HepG2 (cell line): ENCODE results near the gene HNRNPL. TPM values are rescaled to one million over a fixed set of nuclear protein-coding genes. Genes with fewer than 3 reads are reported as not detected.

ENCODE experiments used
- ATAC-seq: fragments of 200-7000 bp; cut with Tn5 transposase; 3 replicates; pipeline ENCODE4 v1.9.1; 2020; ENCODE audit warnings: mild to moderate bottlenecking, moderate library complexity
- BruUV-seq: library from RNA; stranded (reverse); fragments of 400-500 nt; replicated peaks from 2 replicates; lab custom pipeline; 2021; lab: Mats Ljungman, UMichigan
- CTCF ChIA-PET: fragments of 300-600 bp; formaldehyde crosslinking; extraction: SDS; loops from one replicate; lab custom pipeline; 2021; ENCODE audit warnings: low total read pairs, inconsistent platforms, low intra/inter-chr PET ratio; lab: Yijun Ruan, JAX
- POLR2A ChIA-PET: fragments of 350-600 bp; sonication (Branson Sonifier 250); formaldehyde crosslinking; loops from one replicate; lab custom pipeline; 2020; ENCODE audit warnings: antibody characterized with exemption, inconsistent platforms; lab: Yijun Ruan, JAX
- DNase-seq: peaks from one replicate; pipeline ENCODE4 v3.0.0-alpha.2; 2015; ENCODE audit warnings: low spot score
- FAIRE-seq: peaks from 3 replicates; lab custom pipeline; 2011; peaks lifted over from hg19 to GRCh38; lab: Jason Lieb, UNC
- H2AFZ ChIP-seq: one replicate; pipeline ENCODE4 v1.6.1; 2011; ENCODE audit warnings: low read length, inconsistent platforms
- H3K27ac ChIP-seq: fragments of 300-600 bp; 3 replicates; pipeline ENCODE4 v1.8.0; 2011; ENCODE audit warnings: mixed run types, mild to moderate bottlenecking, mixed read lengths, low read length, inconsistent platforms; ENCODE audit not compliant: insufficient read depth; ENCODE audit errors: extremely low read length
- H3K27me3 ChIP-seq, 2 experiments: fragments of 200-600 bp in 1 of 2; 2 replicates in 1 of 2; 3 replicates in 1 of 2; pipeline versions ENCODE4 v1.6.0 to v1.8.0; 2011; ENCODE audit warnings: low read length in 2 of 2, mild to moderate bottlenecking in 2 of 2, moderate library complexity in 2 of 2, inconsistent platforms in 1 of 2; ENCODE audit not compliant: insufficient read depth in 2 of 2, control insufficient read depth in 1 of 2
- H3K36me3 ChIP-seq, 2 experiments: fragments of 200-600 bp in 1 of 2; replicated peaks in 1 of 2; 2 replicates in 1 of 2; 3 replicates in 1 of 2; pipeline versions ENCODE4 v1.5.1 to v1.8.0; 2011; ENCODE audit warnings: low read length in 2 of 2, inconsistent platforms in 1 of 2; ENCODE audit not compliant: insufficient read depth in 2 of 2, control insufficient read depth in 1 of 2
- H3K4me1 ChIP-seq: 2 replicates; pipeline ENCODE4 v1.5.1; 2012; ENCODE audit warnings: low read length, inconsistent platforms; ENCODE audit not compliant: insufficient read depth
- H3K4me2 ChIP-seq: 2 replicates; pipeline ENCODE4 v1.6.0; 2011; ENCODE audit warnings: low read depth, low read length, inconsistent platforms
- H3K4me3 ChIP-seq, 3 experiments: fragments of 200-600 bp in 1 of 3; sonication (generic), shearing (Covaris generic) in 1 of 3; replicated peaks in 1 of 3; 2 replicates each; pipeline ENCODE4 v1.5.1; 2011 to 2016; ENCODE audit warnings: low read length in 3 of 3, inconsistent platforms in 2 of 3, low read depth in 2 of 3, mild to moderate bottlenecking in 2 of 3, control low read depth in 1 of 3, mixed read lengths in 1 of 3; ENCODE audit not compliant: insufficient read depth in 1 of 3
- H3K79me2 ChIP-seq: one replicate; pipeline ENCODE4 v1.6.1; 2011; ENCODE audit warnings: low read length, inconsistent platforms; ENCODE audit not compliant: insufficient read depth
- H3K9ac ChIP-seq: 2 replicates; pipeline ENCODE4 v1.6.0; 2011; ENCODE audit warnings: mild to moderate bottlenecking, low read depth, low read length, inconsistent platforms; ENCODE audit not compliant: insufficient read depth
- H3K9me3 ChIP-seq: 2 replicates; pipeline ENCODE4 v1.5.1; 2012; ENCODE audit warnings: mild to moderate bottlenecking, low read length
- H4K20me1 ChIP-seq: 2 replicates; pipeline ENCODE4 v1.6.0; 2011; ENCODE audit warnings: inconsistent platforms, mild to moderate bottlenecking, low read length, moderate library complexity; ENCODE audit not compliant: insufficient read depth
- GPN1 ChIP-seq: sonication (generic); formaldehyde crosslinking; IDR thresholded peaks from 2 replicates; pipeline ENCODE4 v1.5.1; 2020; ENCODE audit warnings: missing genetic modification reagents, borderline replicate concordance
- HDAC2 ChIP-seq: sonication (generic); formaldehyde crosslinking; IDR thresholded peaks from 2 replicates; pipeline ENCODE4 v1.4.0; 2020; ENCODE audit warnings: missing genetic modification reagents
- SKI ChIP-seq: fragments of 450-650 bp; IDR thresholded peaks from one replicate; pipeline ENCODE4 v1.6.1; 2018; ENCODE audit warnings: mild to moderate bottlenecking; ENCODE audit not compliant: partially characterized antibody
- SMARCE1 ChIP-seq: fragments of 450-650 bp; IDR thresholded peaks from 2 replicates; pipeline ENCODE4 v1.6.1; 2017; ENCODE audit warnings: borderline replicate concordance
- ZNF260 ChIP-seq: sonication (generic); formaldehyde crosslinking; IDR thresholded peaks from 2 replicates; pipeline ENCODE4 v1.4.0; 2020; ENCODE audit warnings: missing genetic modification reagents, low read depth, mild to moderate bottlenecking, borderline replicate concordance
- ZNF547 ChIP-seq: sonication (generic); formaldehyde crosslinking; IDR thresholded peaks from 2 replicates; pipeline ENCODE4 v1.5.1; 2020; ENCODE audit warnings: mild to moderate bottlenecking, missing genetic modification reagents
- ZNF567 ChIP-seq: sonication (generic); formaldehyde crosslinking; IDR thresholded peaks from 2 replicates; pipeline ENCODE4 v1.8.1; 2023; ENCODE audit warnings: mild to moderate bottlenecking, missing genetic modification reagents, borderline replicate concordance
- WGBS: methylation state at CpG from one replicate; pipeline ENCODE4 v1.1.6; 2017; ENCODE audit warnings: low lambda C conversion rate; 5-methylcytosine and 5-hydroxymethylcytosine counted together
- in situ Hi-C: cut with HindIII; loops from 2 replicates; pipeline ENCODE4 v1.10.0; 2017; ENCODE audit warnings: low pct_unique_long_range_greater_than_20kb; ENCODE audit not compliant: extremely low pct_ligation_motif_present
- intact Hi-C: fragments of 100-400 bp; cut with micrococcal nuclease; formaldehyde crosslinking; loops from one replicate; pipeline ENCODE4 v1.10.0; 2022; ENCODE audit not compliant: unreplicated experiment
- polyA plus RNA-seq, 8 experiments: library from polyadenylated mRNA; depleted of rRNA in 3 of 8; stranded (reverse) in 7 of 8; unstranded in 1 of 8; fragments of >200 nt; fragmentation: Illumina TruSeq in 4 of 8; extraction: Trizol in 4 of 8; gene quantifications; 2 replicates each; pipeline versions ENCODE4 v1.2.1 to v1.2.3, GENCODE V29; 2011 to 2016; ENCODE audit warnings: low read depth in 4 of 8, missing spikeins in 1 of 8, mixed read lengths in 1 of 8; ENCODE audit not compliant: insufficient read depth in 1 of 8
- total RNA-seq, 5 experiments: library from RNA; depleted of rRNA; stranded (reverse); fragments of >200 nt; fragmentation: Illumina TruSeq; extraction: Trizol; gene quantifications; 2 replicates each; pipeline ENCODE4 v1.2.3, GENCODE V29; 2016; ENCODE audit warnings: low read depth in 1 of 5
- TF ChIP-seq, protein P1 (sequence below): sonication (generic); formaldehyde crosslinking; IDR thresholded peaks from 2 replicates; pipeline ENCODE4 v1.5.0; 2020; ENCODE audit warnings: mild to moderate bottlenecking, missing genetic modification reagents, moderate library complexity

HNRNPL gene
- total and polyA plus RNA-seq, 2 of the 13 experiments (the other 11 are each of a cell fraction or from before 2014, with no cell fraction given): 156 to 278 TPM

GRCh38 chr19:38806371-38806770 lies 43.4 kb downstream of the HNRNPL start:
- no peaks in the 10 kb centered on the region for H3K27me3 ChIP-seq
- no peaks in the 10 kb centered on the region for H3K79me2 ChIP-seq
- H3K4me2 ChIP-seq: no peak overlapping the region
- ChIA-PET POLR2A (interaction anchor here (1.6 kb wide), 1 partner anchor 13 kb away, joined by 4 read pairs; no protein-coding TSS in a partner anchor), CTCF (interaction anchor here (0.7 kb wide), 1 partner anchor 76 kb away, joined by 5 read pairs; no protein-coding TSS in a partner anchor)
- no peak for DNase-seq
- H3K4me3 ChIP-seq: no peak overlapping the region
- in situ Hi-C loops: no loop called here
- H3K9ac ChIP-seq: no peak overlapping the region
- peak; percentile 55; the same call in 2 of the 3 replicates for ATAC-seq
- 95% methylated on average over 6 of the region's 6 CpGs for WGBS
- no peak overlapping the region for H2AFZ ChIP-seq
- FAIRE-seq: no peak
- H3K27ac ChIP-seq: no peak overlapping the region
- no peaks in the 10 kb centered on the region for H4K20me1 ChIP-seq
- no peak for TF ChIP-seq SMARCE1
- TF ChIP-seq ZNF260: no peak
- no peak for TF ChIP-seq SKI
- TF ChIP-seq ZNF547 (CRISPR knock-in tag): no peak
- no peak for TF ChIP-seq ZNF567 (CRISPR knock-in tag)
- no peak for TF ChIP-seq GPN1
- TF ChIP-seq HDAC2 (CRISPR knock-in tag): no peak
- TF ChIP-seq, protein P1, sequence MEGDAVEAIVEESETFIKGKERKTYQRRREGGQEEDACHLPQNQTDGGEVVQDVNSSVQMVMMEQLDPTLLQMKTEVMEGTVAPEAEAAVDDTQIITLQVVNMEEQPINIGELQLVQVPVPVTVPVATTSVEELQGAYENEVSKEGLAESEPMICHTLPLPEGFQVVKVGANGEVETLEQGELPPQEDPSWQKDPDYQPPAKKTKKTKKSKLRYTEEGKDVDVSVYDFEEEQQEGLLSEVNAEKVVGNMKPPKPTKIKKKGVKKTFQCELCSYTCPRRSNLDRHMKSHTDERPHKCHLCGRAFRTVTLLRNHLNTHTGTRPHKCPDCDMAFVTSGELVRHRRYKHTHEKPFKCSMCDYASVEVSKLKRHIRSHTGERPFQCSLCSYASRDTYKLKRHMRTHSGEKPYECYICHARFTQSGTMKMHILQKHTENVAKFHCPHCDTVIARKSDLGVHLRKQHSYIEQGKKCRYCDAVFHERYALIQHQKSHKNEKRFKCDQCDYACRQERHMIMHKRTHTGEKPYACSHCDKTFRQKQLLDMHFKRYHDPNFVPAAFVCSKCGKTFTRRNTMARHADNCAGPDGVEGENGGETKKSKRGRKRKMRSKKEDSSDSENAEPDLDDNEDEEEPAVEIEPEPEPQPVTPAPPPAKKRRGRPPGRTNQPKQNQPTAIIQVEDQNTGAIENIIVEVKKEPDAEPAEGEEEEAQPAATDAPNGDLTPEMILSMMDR (CRISPR knock-in tag): 0 out of 2 replicates have a peak, but pooled peaks have one; percentile 9
- TF ChIP-seq, all 625 proteins: peak for 1
- intact Hi-C loops: no loop called here
- no peaks in the 10 kb centered on the region for H3K36me3 ChIP-seq
- peaks cover 25% of the 10 kb centered on the region for H3K4me1 ChIP-seq
- no peaks in the 10 kb centered on the region for H3K9me3 ChIP-seq
- BruUV-seq: no TSS peak
